NCI-H345 treated with DMSO at 0.1 percent for 48 hours (cell line): ENCODE results near the gene NEIL3.
"Not testable (repeated sequence)": the region's sequence is repeated elsewhere in the genome, so short reads cannot be mapped to it uniquely, and the experiment has no call there.

Source experiments
- DNase-seq: peaks from one replicate; lab custom pipeline; 2025; ENCODE audit not compliant: unreplicated experiment; lab: John Stamatoyannopoulos, UW

NEIL3 gene

GRCh38 chr4:177297785-177298391 lies 11.8 kb upstream of the NEIL3 start:
- no peak for DNase-seq

GRCh38 chr4:177301126-177301639 lies 8.5 kb upstream of the NEIL3 start:
- no peak for DNase-seq

GRCh38 chr4:177302371-177303100 lies 7.1 kb upstream of the NEIL3 start:
- no peak for DNase-seq

DNA sequence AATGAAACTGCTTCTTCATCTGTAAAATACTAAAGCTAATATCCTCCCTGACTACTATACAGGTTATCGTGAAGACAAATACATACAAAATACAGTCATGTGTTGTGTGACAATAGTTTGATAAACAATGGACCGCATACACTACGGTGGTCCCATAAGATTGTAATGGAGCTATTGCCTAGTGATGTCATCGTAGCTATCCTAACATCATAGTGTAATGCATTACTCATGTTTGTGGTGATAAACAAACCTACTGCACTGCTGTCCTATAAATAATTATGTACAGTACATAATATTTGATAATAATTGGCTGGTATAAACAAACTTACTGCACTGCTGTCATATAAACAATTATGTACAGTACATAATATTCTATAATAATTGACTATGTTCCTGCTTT lies 5.6 kb upstream of the NEIL3 start:
- DNase-seq: no peak

DNA sequence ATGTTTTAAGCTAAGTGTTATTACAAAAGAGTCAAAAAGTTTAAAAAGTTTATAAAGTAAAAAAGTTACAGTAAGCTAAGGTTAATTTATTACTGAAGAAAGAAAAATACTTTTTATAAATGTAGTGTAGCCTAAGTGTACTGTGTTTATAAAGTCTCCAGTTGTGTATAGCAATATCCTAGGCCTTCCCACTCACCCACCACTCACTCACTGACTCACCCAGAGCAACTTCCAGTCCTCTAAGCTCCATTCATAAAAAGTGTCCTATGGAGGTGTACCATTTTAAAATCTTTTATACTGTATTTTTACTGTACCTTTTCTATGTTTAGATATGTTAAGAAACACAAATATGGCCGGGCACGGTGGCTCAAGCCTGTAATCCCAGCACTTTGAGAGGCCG lies 4.8 kb upstream of the NEIL3 start:
- not testable (repeated sequence) for DNase-seq

- DNase-seq: no peak
These were observed 1.5 kb upstream of the NEIL3 start for GRCh38 chr4:177308125-177308524.

DNA sequence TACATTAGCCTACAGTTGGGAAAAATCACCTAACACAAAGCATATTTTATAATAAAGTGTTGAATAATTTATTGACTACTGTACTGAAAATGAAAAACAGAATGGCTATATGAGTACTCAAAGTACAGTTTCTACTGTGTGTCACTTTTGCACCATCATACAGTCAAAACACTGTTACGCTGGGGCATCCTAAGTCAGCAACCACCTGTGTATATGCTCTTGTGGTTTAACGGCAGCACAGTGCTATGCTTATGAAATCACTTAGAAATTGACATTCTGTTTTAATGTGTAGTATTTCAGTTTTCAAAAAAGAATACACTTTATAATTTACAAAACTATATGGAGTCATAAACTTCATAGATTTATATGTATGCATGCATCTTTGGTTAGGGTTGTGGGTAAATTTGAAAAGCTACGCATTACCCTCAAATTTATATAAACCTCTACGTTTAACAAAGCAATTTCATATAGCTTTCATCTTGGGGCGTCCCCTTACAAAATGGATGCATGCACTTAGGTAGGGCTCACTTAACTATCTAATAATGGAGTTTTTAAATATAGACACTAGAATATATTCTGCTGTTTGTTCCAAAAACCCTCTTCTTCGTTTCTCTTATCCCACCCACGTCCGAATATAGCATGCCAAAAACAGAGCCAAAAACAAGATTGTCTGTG lies 690 bp upstream of the NEIL3 start:
- DNase-seq: no peak

DNA sequence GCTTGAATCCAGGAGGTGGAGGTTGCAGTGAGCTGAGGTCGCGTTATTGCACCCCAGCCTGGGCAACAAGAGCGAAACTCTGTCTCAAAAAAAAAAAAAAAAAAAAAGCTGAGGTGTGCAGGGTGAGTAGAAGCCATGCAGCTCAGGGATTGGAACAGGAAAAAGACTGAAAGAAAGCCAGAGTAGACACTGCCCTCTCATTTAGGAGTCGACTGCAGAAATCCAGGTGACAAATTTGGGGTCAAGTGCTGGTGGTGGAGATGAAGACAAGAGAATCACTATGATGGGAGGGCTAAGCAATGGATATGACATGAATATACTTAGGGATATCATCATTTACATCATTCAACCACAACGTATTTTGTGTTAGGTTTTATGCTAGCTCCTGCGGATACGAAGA lies 1.9 kb downstream of the NEIL3 start:
- no peak for DNase-seq

- no peak for DNase-seq
These were observed 3.6 kb downstream of the NEIL3 start for GRCh38 chr4:177313263-177313662.

- no peak for DNase-seq
These were observed 6.2 kb downstream of the NEIL3 start for GRCh38 chr4:177315767-177316464.

DNA sequence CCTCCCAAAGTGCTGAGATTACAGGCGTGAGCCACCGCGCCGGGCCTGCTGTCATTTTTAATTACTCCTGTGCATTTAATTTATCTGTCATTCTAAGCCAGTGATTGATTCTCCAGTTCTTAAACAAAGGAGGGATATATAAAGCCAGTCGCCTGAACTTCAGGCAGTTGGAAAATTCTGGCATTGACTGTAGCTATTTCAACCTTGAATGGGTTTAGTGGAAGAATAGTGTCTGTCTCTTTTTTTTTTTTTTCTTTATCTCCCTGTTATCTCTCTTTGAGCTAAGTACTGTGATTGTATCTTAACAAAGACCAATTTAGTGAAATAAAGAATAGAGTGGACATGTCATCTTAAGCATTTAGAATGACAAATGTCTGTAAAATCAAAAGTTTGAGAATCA lies 11.0 kb downstream of the NEIL3 start:
- no peak for DNase-seq

DNA sequence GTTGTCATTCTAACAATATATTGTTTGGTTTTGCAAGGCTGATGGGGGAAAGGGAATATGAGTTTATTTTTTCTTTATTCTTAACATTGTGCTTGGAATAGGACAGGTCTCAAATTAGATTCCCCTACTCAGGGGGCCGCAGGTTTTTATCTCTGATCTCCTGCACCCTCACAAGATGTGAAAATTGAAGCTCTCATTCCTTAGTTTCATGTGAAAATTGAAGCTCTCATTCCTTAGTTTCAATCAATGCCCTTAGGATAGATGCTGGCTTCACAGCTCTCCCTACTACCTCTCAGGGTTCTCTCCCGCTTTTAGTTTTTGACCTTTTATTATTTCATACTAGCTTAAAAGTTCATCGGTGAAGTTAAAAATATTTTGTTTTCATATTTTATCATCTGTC lies 12.0 kb downstream of the NEIL3 start:
- DNase-seq: no peak

DNA sequence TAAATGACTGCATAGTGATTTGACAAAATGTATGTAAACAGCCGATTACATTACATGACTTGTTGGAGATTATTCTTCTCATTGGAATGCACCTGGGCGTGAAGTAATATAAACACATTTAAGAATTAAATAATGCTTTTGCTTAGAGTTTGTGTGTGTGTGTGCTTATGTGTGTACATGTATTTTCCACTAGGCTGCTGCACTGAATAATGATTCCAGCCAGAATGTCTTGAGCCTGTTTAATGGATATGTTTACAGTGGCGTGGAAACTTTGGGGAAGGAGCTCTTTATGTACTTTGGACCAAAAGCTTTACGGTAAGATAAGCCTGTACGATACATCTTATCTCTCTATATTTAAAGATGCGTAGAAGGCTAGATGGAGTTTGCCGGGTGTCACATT lies 12.6 kb downstream of the NEIL3 start:
- DNase-seq: no peak

GRCh38 chr4:177322881-177323280 lies 13.2 kb downstream of the NEIL3 start:
- DNase-seq: no peak

GRCh38 chr4:177323416-177323815 lies 13.7 kb downstream of the NEIL3 start:
- DNase-seq: no peak

GRCh38 chr4:177332119-177332518 lies 22.4 kb downstream of the NEIL3 start:
- DNase-seq: no peak

DNA sequence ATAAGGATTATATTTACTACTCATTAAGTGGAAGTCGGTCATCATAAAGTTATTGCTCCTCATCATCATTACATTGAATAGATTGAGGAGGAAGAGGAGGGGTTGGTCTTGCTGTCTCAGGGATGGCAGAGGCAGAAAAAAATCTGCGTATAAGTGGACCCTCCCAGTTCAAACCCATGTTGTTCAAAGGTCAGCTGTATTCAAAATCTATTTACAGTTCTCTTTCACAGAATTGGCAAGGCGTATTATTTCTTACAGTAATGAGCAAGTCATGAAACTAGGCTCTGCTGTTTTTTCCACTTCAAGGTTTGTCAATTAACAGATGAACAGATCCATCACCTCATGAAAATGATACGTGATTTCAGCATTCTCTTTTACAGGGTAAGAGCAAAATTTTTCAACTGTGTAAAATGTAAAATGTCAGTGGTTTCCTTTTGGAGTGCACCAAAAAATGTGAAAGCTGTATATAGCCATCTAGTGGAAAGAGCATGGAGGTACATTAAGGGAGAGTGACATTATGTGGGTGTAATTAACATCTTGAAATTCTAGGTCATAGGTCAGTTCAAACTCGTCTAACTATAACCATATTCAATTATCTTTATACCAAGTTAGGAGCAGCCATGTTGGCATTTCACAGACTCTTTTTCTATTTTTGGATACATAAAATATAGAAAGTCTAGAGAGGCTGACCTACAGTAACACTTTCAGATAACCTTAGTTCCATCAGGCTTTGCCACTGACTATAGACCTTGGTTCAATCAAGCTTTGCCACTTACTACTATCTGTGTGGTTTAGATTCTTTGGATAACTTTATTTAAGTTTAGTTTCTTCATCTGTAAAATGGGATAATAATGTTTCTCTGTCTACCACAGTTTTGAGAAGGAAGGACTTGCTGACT lies 30.1 kb downstream of the NEIL3 start:
- no peak for DNase-seq

- DNase-seq: no peak
These were observed 38.7 kb downstream of the NEIL3 start for GRCh38 chr4:177348348-177348747.

- DNase-seq: no peak
These were observed 39.5 kb downstream of the NEIL3 start for GRCh38 chr4:177349191-177349590.

DNA sequence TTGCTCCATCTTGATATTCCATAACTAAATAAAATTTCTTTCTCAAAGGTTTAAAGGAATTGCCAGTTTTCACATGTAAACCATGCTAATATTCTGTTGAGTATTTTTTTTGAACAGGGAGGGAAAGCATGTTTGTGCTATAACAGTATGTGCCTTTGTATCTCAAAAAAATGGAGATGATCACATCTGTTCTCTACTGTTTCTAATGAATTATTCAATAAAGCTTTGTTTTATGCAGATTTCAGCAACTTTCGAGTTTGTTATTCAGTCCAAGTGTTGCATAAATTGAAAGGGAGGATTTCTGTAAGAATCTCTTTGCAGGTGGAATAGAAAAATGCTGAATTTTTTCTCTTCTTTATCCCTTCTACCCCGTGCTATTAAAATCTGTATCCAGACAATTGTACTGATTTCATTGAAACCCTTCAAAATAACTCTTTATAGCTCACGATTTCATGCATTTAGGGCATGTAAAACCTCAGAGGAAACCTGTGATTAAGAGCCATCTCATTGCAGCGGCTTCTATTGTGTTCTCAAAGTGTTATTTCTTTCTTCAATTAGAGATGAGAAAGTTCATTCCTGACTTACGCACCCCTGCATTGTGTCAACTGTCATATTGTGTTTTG lies 42.1 kb downstream of the NEIL3 start:
- DNase-seq: no peak
